Measurements from ENCODE around the gene TM9SF3.

GRCh38 chr10:96565774-96566173 is 21.0 kb downstream of the TM9SF3 start:
- TF ChIP-seq, protein P1, sequence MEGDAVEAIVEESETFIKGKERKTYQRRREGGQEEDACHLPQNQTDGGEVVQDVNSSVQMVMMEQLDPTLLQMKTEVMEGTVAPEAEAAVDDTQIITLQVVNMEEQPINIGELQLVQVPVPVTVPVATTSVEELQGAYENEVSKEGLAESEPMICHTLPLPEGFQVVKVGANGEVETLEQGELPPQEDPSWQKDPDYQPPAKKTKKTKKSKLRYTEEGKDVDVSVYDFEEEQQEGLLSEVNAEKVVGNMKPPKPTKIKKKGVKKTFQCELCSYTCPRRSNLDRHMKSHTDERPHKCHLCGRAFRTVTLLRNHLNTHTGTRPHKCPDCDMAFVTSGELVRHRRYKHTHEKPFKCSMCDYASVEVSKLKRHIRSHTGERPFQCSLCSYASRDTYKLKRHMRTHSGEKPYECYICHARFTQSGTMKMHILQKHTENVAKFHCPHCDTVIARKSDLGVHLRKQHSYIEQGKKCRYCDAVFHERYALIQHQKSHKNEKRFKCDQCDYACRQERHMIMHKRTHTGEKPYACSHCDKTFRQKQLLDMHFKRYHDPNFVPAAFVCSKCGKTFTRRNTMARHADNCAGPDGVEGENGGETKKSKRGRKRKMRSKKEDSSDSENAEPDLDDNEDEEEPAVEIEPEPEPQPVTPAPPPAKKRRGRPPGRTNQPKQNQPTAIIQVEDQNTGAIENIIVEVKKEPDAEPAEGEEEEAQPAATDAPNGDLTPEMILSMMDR (conservative IDR thresholded peaks at IDR 0.05 in 1 of 2, IDR thresholded peaks at IDR 0.05 in 1 of 2; ENCODE audit: low read depth in 1 of 2, low read length in 2 of 2) = no peak
- no peak for TF ChIP-seq EZH2 (IDR thresholded peaks at IDR 0.05; ENCODE audit: low read length, missing control alignments)
